Activated CD4-positive, alpha-beta T cell treated with anti-CD3 and anti-CD28 coated beads, Interleukin-2, amount 50 U/mL, for 1 hour (primary cell): ENCODE data around the gene LMNTD1.
"Not testable (repeated sequence)": the region's sequence is repeated elsewhere in the genome, so short reads cannot be mapped to it uniquely, and the experiment has no call there.

ENCODE experiments used
- DNase-seq: peaks from one replicate; pipeline ENCODE4 v3.0.0-alpha.2; 2020

Gene LMNTD1

GRCh38 chr12:25426821-25427220, 126.3 kb downstream of the LMNTD1 start:
- DNase-seq, result not testable (repeated sequence)
